PC-3 (cell line): ENCODE data around the gene WWC1. TPM values are rescaled to one million over a fixed set of nuclear protein-coding genes. Genes with fewer than 3 reads are reported as not detected.

Experiments used
- ATAC-seq: fragments of 200-7000 bp; cut with Tn5 transposase; 2 replicates; pipeline ENCODE4 v1.9.1; 2020; ENCODE audit warnings: mild to moderate bottlenecking, moderate library complexity
- BruUV-seq: library from RNA; stranded (reverse); fragments of 400-500 nt; replicated peaks from 2 replicates; lab custom pipeline; 2021; lab: Mats Ljungman, UMichigan
- CTCF ChIA-PET: fragments of 300-600 bp; sonication (Branson Sonifier 250); formaldehyde crosslinking; loops from one replicate; lab custom pipeline; 2022; ENCODE audit warnings: antibody characterized with exemption; lab: Charles Lee
- POLR2A ChIA-PET: fragments of 300-600 bp; sonication (Branson Sonifier 250); formaldehyde crosslinking; loops from one replicate; lab custom pipeline; 2022; ENCODE audit warnings: antibody characterized with exemption; ENCODE audit not compliant: unreplicated experiment; lab: Charles Lee
- DNase-seq: peaks from one replicate; pipeline ENCODE4 v3.0.0-alpha.2; 2015
- H2AFZ ChIP-seq: fragments of 300-600 bp; sonication (generic); 2 replicates; pipeline ENCODE4 v1.6.0; 2016; ENCODE audit warnings: antibody characterized with exemption, low read length
- H3F3A ChIP-seq: fragments of 300-600 bp; sonication (generic); one replicate; pipeline ENCODE4 v1.6.0; 2017; ENCODE audit warnings: antibody characterized with exemption, low read length, control low read depth, mild to moderate bottlenecking; ENCODE audit not compliant: unreplicated experiment
- H3K27ac ChIP-seq: fragments of 300-600 bp; sonication (generic); 2 replicates; pipeline ENCODE4 v1.5.1; 2016; ENCODE audit warnings: mild to moderate bottlenecking, low read length
- H3K27me3 ChIP-seq: fragments of 300-600 bp; sonication (generic); 2 replicates; pipeline ENCODE4 v1.6.1; 2016; ENCODE audit warnings: low read length, mixed read lengths
- H3K36me3 ChIP-seq: fragments of 300-600 bp; sonication (generic); 2 replicates; pipeline ENCODE4 v1.6.1; 2016; ENCODE audit warnings: low read depth, mixed run types, low read length, mixed read lengths
- H3K4me1 ChIP-seq: fragments of 300-600 bp; sonication (generic); 2 replicates; pipeline ENCODE4 v1.5.1; 2016; ENCODE audit warnings: low read length; ENCODE audit not compliant: insufficient read depth
- H3K4me2 ChIP-seq: fragments of 300-600 bp; sonication (generic); 2 replicates; pipeline ENCODE4 v1.6.0; 2016; ENCODE audit warnings: low read length
- H3K4me3 ChIP-seq: fragments of 300-600 bp; sonication (generic); 2 replicates; pipeline ENCODE4 v1.5.1; 2016; ENCODE audit warnings: mild to moderate bottlenecking, low read length, mixed read lengths
- H3K79me2 ChIP-seq: fragments of 300-600 bp; sonication (generic); 2 replicates; pipeline ENCODE4 v1.6.1; 2017; ENCODE audit warnings: low read length, mixed read lengths
- H3K9ac ChIP-seq: fragments of 300-600 bp; sonication (generic); 2 replicates; pipeline ENCODE4 v1.6.0; 2016; ENCODE audit warnings: mild to moderate bottlenecking, low read length
- H3K9me2 ChIP-seq: fragments of 300-600 bp; sonication (generic); replicated peaks from 2 replicates; pipeline ENCODE4 v1.6.1; 2016; ENCODE audit warnings: mixed run types, low read length, mixed read lengths
- H3K9me3 ChIP-seq: fragments of 300-600 bp; sonication (generic); 2 replicates; pipeline ENCODE4 v1.6.1; 2016; ENCODE audit warnings: low read length, mixed read lengths
- H4K20me1 ChIP-seq: fragments of 300-600 bp; sonication (generic); 2 replicates; pipeline ENCODE4 v1.6.1; 2016; ENCODE audit warnings: low read length, mixed read lengths
- CTCF ChIP-seq: fragments of 300-600 bp; sonication (generic); conservative IDR thresholded peaks from 2 replicates; pipeline ENCODE4 v1.5.1; 2017; ENCODE audit warnings: antibody characterized with exemption, low read depth, mild to moderate bottlenecking, low read length
- EZH2 ChIP-seq: fragments of 300-600 bp; sonication (generic); IDR thresholded peaks from one replicate; pipeline ENCODE4 v1.6.1; 2017; ENCODE audit warnings: antibody characterized with exemption, mild to moderate bottlenecking, low read length; ENCODE audit not compliant: unreplicated experiment
- EZH2phosphoT487 ChIP-seq: fragments of 300-600 bp; sonication (generic); IDR thresholded peaks from 2 replicates; pipeline ENCODE4 v1.6.1; 2018; ENCODE audit warnings: mild to moderate bottlenecking, antibody characterized with exemption, low read length, borderline replicate concordance
- intact Hi-C: fragments of 100-400 bp; cut with micrococcal nuclease; formaldehyde crosslinking; loops from 2 replicates; pipeline ENCODE4 v1.9.0; 2023
- total RNA-seq: library from RNA; depleted of rRNA; stranded (reverse); fragments of >200 nt; gene quantifications from 2 replicates; pipeline ENCODE4 v1.2.3, GENCODE V29; 2014

Gene WWC1
- total RNA-seq, 1 experiment from 2014 or later = 31.8 TPM

GRCh38 chr5:168370831-168371230 is 79.4 kb downstream of the WWC1 start:
- H3K9me2 ChIP-seq = no peaks in the 10 kb centered on the region
- intact Hi-C loops = no loop called here
- peaks cover 65% of the 10 kb centered on the region for H3K79me2 ChIP-seq
- no peaks in the 10 kb centered on the region for H3F3A ChIP-seq
- TF ChIP-seq EZH2 = no peak
- no peak for TF ChIP-seq CTCF
- no peak for TF ChIP-seq EZH2phosphoT487
- H3K4me3 ChIP-seq = no peak overlapping the region
- H3K27ac ChIP-seq = no peak overlapping the region
- no peaks in the 10 kb centered on the region for H3K36me3 ChIP-seq
- ChIA-PET POLR2A (no interaction called here), CTCF (no interaction called here)
- BruUV-seq = no TSS peak
- DNase-seq (no peak), ATAC-seq (no peak)
- H3K9ac ChIP-seq = no peak overlapping the region
- no peak overlapping the region for H3K4me2 ChIP-seq
- no peaks in the 10 kb centered on the region for H3K9me3 ChIP-seq
- no peaks in the 10 kb centered on the region for H4K20me1 ChIP-seq
- H2AFZ ChIP-seq = no peak overlapping the region
- H3K4me1 ChIP-seq = peaks cover 18% of the 10 kb centered on the region
- no peaks in the 10 kb centered on the region for H3K27me3 ChIP-seq

GRCh38 chr5:168372356-168372946 is 81.0 kb downstream of the WWC1 start:
- no peaks in the 10 kb centered on the region for H3K27me3 ChIP-seq
- DNase-seq (no peak), ATAC-seq (no peak)
- no peaks in the 10 kb centered on the region for H3K9me2 ChIP-seq
- no peaks in the 10 kb centered on the region for H3K36me3 ChIP-seq
- H3K27ac ChIP-seq = no peak overlapping the region
- H2AFZ ChIP-seq = no peak overlapping the region
- intact Hi-C loops = no loop called here
- ChIA-PET POLR2A (no interaction called here), CTCF (no interaction called here)
- H3K79me2 ChIP-seq = peaks cover 62% of the 10 kb centered on the region
- H3K4me3 ChIP-seq = no peak overlapping the region
- TF ChIP-seq EZH2phosphoT487 = no peak
- TF ChIP-seq CTCF = no peak
- TF ChIP-seq EZH2 = no peak
- no peak overlapping the region for H3K4me2 ChIP-seq
- peaks cover 5% of the 10 kb centered on the region; the same call in 1 of the 2 replicates for H3K4me1 ChIP-seq
- H4K20me1 ChIP-seq = no peaks in the 10 kb centered on the region
- H3K9ac ChIP-seq = no peak overlapping the region
- H3K9me3 ChIP-seq = no peaks in the 10 kb centered on the region
- H3F3A ChIP-seq = no peaks in the 10 kb centered on the region
- no TSS peak for BruUV-seq

GRCh38 chr5:168374532-168374931 is 83.1 kb downstream of the WWC1 start:
- intact Hi-C loops = no loop called here
- Histone ChIP-seq H3K9me3 (no peaks in the 10 kb centered on the region), H3K4me2 (no peak overlapping the region), H3K27ac (no peak overlapping the region), H2AFZ (no peak overlapping the region), H3K36me3 (no peaks in the 10 kb centered on the region), H3K27me3 (no peaks in the 10 kb centered on the region), H3K9me2 (no peaks in the 10 kb centered on the region), H3K79me2 (peaks cover 56% of the 10 kb centered on the region), H4K20me1 (no peaks in the 10 kb centered on the region), H3K4me1 (0 out of 2 replicates have a peak, but pooled peaks cover 5% of the 10 kb centered on the region), H3K4me3 (no peak overlapping the region), H3K9ac (no peak overlapping the region), H3F3A (no peaks in the 10 kb centered on the region)
- POLR2A ChIA-PET = no interaction called here
- BruUV-seq = no TSS peak
- CTCF ChIA-PET = no interaction called here
- no peak for ATAC-seq
- no peak for DNase-seq
- TF ChIP-seq EZH2 (no peak), EZH2phosphoT487 (no peak)
